Measurements from ENCODE around the gene IRAK1.
A peak's percentile ranks its signal among the peaks of the same experiment; 100 is the strongest.

IRAK1 gene

DNA sequence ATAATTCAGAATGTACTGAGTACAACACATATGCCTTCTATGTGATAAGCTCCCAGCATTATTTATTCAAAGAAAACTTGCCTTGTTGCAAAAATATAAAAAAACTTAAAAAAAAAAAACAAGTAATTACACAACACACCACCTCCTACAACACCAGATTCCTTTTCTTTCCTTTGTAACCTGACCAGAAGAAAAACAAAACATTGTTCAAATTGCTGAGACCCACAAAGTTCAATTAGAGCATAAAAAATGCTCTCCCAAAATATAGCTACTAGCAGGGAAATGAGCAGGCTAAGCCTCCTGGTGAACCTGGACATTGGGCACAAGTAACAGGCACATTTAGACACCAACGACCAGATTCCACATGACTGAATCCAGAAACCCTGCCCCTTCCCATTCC is 39.5 kb upstream of the IRAK1 start:
- DNase-seq (ENCODE audit: low read depth) = no peak
- TF ChIP-seq CTCF (IDR thresholded peaks at IDR 0.05; ENCODE audit: low read depth, low read length, missing control alignments) = no peak
- H3K4me3 ChIP-seq (ENCODE audit: low read depth, low read length) = no peak overlapping the region

DNA sequence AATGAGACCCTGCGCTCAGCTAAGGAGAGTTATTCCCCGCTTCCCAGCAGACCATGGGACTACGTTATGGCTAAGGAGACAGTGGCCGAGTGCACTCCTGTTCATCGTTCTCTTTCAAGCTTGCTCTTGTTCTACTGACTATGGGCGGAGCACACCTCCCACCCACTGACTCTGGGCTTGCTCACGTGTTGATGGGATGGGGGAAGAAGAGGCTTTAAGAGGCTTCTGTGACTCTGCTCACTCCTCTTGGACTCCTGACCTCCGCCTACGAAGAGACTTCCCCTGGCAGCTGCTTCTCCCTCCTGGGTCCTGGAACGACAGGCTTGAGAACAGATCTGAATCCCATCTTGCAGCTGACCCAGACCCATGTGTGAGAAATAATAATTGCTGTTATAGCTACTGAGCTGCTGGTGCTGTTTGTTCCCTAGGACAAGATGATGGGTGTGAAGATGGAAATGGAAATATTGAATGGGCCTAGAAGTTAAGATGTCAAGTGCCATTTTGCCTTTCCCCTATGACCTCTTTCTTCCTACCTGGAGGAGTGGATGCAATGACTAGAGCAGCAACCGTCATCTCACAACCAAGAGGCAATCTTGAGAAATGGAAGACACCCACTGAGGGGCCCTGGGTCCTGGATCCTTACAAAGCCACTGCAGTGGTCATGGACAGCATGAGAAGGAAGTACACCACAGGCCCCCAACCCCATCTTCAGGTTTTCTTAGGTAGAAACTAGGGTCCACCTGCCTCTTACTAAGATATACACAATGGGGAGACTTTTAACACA is 38.7 kb upstream of the IRAK1 start:
- TF ChIP-seq CTCF (IDR thresholded peaks at IDR 0.05; ENCODE audit: low read depth, low read length, missing control alignments) = no peak
- no peak overlapping the region for H3K4me3 ChIP-seq (ENCODE audit: low read depth, low read length)
- DNase-seq (ENCODE audit: low read depth) = no peak

DNA sequence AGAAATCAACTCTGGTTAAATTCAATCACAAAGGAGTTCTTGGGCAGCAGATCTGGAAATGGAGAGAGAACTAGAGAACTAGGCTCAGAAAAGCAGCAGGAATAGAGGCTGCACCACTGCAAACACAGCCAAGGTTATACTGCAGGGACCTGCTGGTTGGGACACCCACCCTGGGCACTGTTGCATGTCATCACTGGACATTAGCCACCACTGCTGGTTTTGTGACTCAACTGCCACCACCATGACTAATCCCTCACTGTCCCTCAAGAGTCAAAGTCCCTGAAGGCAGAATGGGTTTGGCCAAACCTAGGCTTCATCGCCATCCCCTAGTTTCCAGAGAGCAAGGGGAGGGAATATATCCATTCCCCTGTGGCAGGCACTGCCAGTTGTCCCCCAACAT is 38.1 kb upstream of the IRAK1 start:
- DNase-seq (ENCODE audit: low read depth) = no peak
- no peak for TF ChIP-seq CTCF (IDR thresholded peaks at IDR 0.05; ENCODE audit: low read depth, low read length, missing control alignments)

GRCh38 chrX:154056770-154057241 is 37.1 kb upstream of the IRAK1 start:
- no peak for TF ChIP-seq CTCF (IDR thresholded peaks at IDR 0.05; ENCODE audit: low read depth, low read length, missing control alignments)
- no peak overlapping the region for H3K4me3 ChIP-seq (ENCODE audit: low read depth, low read length)
- DNase-seq (ENCODE audit: low read depth) = no peak

More for the DNA sequence above, 38.1 kb upstream of the IRAK1 start:
- H3K4me3 ChIP-seq (ENCODE audit: low read depth, low read length) = no peak overlapping the region

DNA sequence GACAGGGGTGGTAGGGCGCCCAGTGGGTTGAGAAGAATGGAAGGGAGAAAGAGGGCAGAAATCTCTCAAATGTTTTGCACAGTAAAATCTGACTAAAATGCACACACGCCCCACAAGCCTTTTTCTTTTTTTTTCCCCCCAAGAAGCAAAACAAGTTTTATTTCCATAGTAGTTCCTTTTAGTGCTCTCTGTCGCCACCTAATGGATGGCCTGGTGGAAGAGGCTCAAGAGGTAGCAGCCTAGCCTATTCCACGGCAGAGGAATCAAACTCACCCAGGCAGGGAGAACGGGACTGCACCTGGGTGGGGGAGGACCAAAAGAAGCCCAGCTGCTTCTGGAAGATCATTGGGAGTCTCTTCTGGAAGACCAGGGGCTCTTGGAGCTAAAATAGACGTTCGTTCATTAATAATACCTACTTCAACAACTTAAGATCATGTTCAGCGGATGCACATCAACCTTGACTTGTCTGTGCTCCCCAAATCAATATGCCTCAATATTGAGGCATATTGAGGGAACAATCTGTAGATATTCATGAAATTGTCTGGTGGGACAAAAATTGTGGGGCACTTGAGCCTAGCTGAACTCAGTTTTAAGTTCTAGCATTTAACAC is 31.6 kb upstream of the IRAK1 start:
- DNase-seq (ENCODE audit: low read depth) = no peak
- TF ChIP-seq CTCF (IDR thresholded peaks at IDR 0.05; ENCODE audit: low read depth, low read length, missing control alignments) = peak; percentile 60
- H3K4me3 ChIP-seq (ENCODE audit: low read depth, low read length) = no peak overlapping the region

DNA sequence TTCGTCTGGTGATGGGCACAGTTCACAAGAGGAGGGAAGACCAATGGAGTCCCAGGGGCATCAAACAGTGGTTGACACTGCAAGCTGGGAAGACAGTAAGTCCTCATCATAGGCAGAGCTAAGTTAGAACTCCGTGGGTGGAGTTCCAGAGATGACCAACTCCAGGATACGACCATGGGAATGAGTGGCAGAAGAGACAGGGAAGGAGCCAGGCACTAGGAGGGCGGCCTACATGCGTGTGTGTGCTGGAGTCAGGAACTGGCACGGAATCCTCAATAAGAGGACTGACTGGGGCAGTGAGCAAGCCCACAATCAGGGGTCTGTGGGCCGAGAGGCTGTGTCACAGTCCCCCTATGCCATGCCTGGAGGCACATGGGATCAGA is 30.4 kb upstream of the IRAK1 start:
- H3K4me3 ChIP-seq (ENCODE audit: low read depth, low read length) = no peak overlapping the region
- TF ChIP-seq CTCF (IDR thresholded peaks at IDR 0.05; ENCODE audit: low read depth, low read length, missing control alignments) = no peak
- DNase-seq (ENCODE audit: low read depth) = no peak
